OCI-LY3 (cell line): ENCODE results near the gene TSEN54.

Experiments
- H2AFZ ChIP-seq: fragments of 200-600, 300-600 bp; shearing (Covaris generic); 2 replicates; pipeline ENCODE4 v1.6.0; 2014; ENCODE audit warnings: antibody characterized with exemption, low read depth, low read length
- H3K27ac ChIP-seq: fragments of 200-600, 300-600 bp; sonication (generic); 2 replicates; pipeline ENCODE4 v1.5.1; 2014; ENCODE audit warnings: mild to moderate bottlenecking, low read length, moderate library complexity, mixed read lengths
- H3K27me3 ChIP-seq: fragments of 200-600, 300-600 bp; sonication (generic); 2 replicates; pipeline ENCODE4 v1.6.1; 2014; ENCODE audit warnings: low read depth, low read length, mixed read lengths
- H3K36me3 ChIP-seq: fragments of 200-600, 300-600 bp; sonication (generic); replicated peaks from 2 replicates; pipeline ENCODE3; 2014; ENCODE audit warnings: low read depth, low read length, mixed read lengths
- H3K4me1 ChIP-seq: fragments of 300-600, 200-600 bp; sonication (generic); 2 replicates; pipeline ENCODE4 v1.6.1; 2014; ENCODE audit warnings: low read length, mixed read lengths
- H3K4me2 ChIP-seq: fragments of 200-600, 300-600 bp; sonication (generic); 2 replicates; pipeline ENCODE4 v1.6.1; 2014; ENCODE audit warnings: low read length, mixed read lengths
- H3K4me3 ChIP-seq: fragments of 300-600, 200-600 bp; sonication (generic); 2 replicates; pipeline ENCODE4 v1.5.1; 2014; ENCODE audit warnings: antibody characterized with exemption, mild to moderate bottlenecking, low read length, moderate library complexity
- H3K79me2 ChIP-seq: fragments of 300-600, 200-600 bp; shearing (Covaris generic); 2 replicates; pipeline ENCODE4 v1.6.1; 2014; ENCODE audit warnings: mild to moderate bottlenecking, low read length, mixed read lengths
- H3K9ac ChIP-seq: fragments of 300-600, 200-600 bp; shearing (Covaris generic); 2 replicates; pipeline ENCODE4 v1.6.0; 2014; ENCODE audit warnings: mild to moderate bottlenecking, low read length, moderate library complexity
- H3K9me3 ChIP-seq: fragments of 200-600, 300-600 bp; shearing (Covaris generic); 2 replicates; pipeline ENCODE4 v1.6.1; 2014; ENCODE audit warnings: low read length, mixed read lengths; ENCODE audit not compliant: insufficient read depth
- H4K20me1 ChIP-seq: fragments of 200-600, 300-600 bp; sonication (generic); 2 replicates; pipeline ENCODE4 v1.6.1; 2016; ENCODE audit warnings: low read length, mixed read lengths; ENCODE audit not compliant: insufficient read depth
- EZH2phosphoT487 ChIP-seq: fragments of 200-600 bp; shearing (Covaris generic); IDR thresholded peaks from 2 replicates; pipeline ENCODE4 v1.6.1; 2018; ENCODE audit warnings: antibody characterized with exemption, mixed run types, low read depth
- TF ChIP-seq, protein P1 (sequence below): fragments of 200-600, 300-600 bp; sonication (generic); IDR thresholded peaks from 2 replicates; pipeline ENCODE4 v1.5.1; 2014; ENCODE audit warnings: antibody characterized with exemption, low read length, low read depth

Gene TSEN54

DNA sequence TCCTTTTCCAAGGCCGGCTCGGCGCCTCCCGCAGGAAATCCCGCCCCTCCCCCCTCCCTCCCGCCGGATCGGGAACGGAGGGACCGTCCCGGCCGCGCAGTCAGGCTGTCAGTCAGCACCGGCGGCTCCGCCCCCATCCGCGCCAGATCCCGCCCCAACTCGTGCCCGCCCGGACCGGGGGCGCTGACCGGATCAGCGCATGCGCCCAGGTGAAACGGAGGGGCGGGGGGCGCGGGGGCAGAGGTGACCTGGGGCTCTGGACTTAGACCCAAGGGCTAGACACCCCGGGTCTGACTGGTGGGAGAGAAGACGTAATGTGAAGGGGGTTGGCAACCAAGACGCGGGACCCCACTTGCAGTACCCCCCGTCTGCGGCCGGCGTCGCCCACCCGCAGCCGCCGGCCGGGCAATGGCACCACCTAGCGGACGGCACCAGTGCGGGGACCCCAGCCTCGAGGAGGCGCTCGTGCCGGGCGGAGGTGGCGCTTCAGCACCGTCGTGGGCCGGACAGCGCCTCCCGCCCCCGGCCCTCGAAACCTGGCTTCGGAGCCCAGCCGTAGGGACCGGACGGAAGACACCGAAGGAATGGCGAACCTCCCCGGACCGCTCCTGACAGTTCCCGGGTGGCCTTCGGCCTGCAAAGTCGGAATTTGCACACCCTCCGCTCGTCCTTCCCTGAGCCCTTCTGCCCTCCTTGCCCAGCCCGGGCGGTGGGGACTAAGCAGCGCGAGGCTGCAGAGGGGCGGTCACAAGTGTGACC, 653 bp upstream of the TSEN54 start, which contains the start of gene CASKIN2:
Gene CASKIN2 (minus strand): TSS at position 42 of the 759 bp plus-strand sequence. CDS start 1,733 bp downstream, outside the sequence.
- peak within 1 kb of the TSS; percentile 48 for H3K27ac ChIP-seq

DNA sequence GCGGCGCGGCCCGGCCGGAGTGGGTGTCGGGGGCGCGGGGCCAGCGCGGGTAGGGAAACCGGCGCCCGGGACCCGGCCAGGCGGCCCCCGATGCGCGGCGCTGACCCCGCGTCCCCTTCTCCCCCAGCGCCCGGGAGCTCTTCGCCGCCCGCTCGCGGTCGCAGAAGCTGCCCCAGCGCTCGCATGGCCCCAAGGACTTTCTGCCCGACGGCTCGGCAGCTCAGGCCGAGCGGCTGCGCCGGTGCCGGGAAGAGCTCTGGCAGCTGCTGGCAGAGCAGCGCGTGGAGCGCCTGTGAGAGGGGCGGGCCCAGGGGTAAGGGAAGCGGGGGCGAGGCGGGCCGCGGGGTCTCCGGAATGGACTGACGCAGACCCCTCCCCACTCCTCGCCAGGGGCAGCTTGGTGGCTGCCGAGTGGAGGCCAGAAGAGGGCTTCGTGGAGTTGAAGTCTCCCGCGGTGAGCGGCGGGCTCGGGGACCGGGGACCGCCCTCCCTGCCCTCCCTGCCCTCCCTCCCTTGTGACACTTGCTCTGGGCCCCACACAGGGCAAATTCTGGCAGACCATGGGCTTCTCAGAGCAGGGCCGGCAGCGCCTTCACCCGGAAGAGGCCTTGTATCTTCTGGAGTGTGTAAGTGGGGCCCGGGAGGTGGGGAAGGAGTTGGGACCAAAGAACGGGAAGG, 430 bp downstream of the TSEN54 start:
- Histone ChIP-seq H3K36me3 (peaks cover 7% of the 10 kb centered on the region), H3K9ac (peak overlapping the region; percentile 74), H4K20me1 (peaks cover 6% of the 10 kb centered on the region; the same call in 1 of the 2 replicates), H3K9me3 (no peaks in the 10 kb centered on the region), H2AFZ (no peak overlapping the region), H3K27ac (no peak overlapping the region), H3K79me2 (peaks cover 8% of the 10 kb centered on the region), H3K4me1 (peaks cover 25% of the 10 kb centered on the region), H3K27me3 (no peaks in the 10 kb centered on the region), H3K4me2 (peak overlapping the region; percentile 98), H3K4me3 (peak overlapping the region; percentile 89)
- TF ChIP-seq, protein P1, sequence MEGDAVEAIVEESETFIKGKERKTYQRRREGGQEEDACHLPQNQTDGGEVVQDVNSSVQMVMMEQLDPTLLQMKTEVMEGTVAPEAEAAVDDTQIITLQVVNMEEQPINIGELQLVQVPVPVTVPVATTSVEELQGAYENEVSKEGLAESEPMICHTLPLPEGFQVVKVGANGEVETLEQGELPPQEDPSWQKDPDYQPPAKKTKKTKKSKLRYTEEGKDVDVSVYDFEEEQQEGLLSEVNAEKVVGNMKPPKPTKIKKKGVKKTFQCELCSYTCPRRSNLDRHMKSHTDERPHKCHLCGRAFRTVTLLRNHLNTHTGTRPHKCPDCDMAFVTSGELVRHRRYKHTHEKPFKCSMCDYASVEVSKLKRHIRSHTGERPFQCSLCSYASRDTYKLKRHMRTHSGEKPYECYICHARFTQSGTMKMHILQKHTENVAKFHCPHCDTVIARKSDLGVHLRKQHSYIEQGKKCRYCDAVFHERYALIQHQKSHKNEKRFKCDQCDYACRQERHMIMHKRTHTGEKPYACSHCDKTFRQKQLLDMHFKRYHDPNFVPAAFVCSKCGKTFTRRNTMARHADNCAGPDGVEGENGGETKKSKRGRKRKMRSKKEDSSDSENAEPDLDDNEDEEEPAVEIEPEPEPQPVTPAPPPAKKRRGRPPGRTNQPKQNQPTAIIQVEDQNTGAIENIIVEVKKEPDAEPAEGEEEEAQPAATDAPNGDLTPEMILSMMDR = no peak
- no peak for TF ChIP-seq EZH2phosphoT487

More for the DNA sequence above, 653 bp upstream of the TSEN54 start, which contains the start of gene CASKIN2:
- H3K36me3 ChIP-seq = peaks cover 7% of the 10 kb centered on the region
- H3K9ac ChIP-seq = peak within 1 kb of the TSS; percentile 73
- H3K9me3 ChIP-seq = no peaks in the 10 kb centered on the region
- peak within 1 kb of the TSS; percentile 78 for H2AFZ ChIP-seq
- peaks cover 6% of the 10 kb centered on the region; the same call in 1 of the 2 replicates for H4K20me1 ChIP-seq
- H3K27me3 ChIP-seq = no peaks in the 10 kb centered on the region
- H3K4me2 ChIP-seq = peak within 1 kb of the TSS; percentile 90
- peak within 1 kb of the TSS; percentile 89 for H3K4me3 ChIP-seq
- TF ChIP-seq EZH2phosphoT487 = no peak
- TF ChIP-seq, protein P1 = peak; percentile 96
- H3K4me1 ChIP-seq = peaks cover 25% of the 10 kb centered on the region
- H3K79me2 ChIP-seq = peaks cover 8% of the 10 kb centered on the region

DNA sequence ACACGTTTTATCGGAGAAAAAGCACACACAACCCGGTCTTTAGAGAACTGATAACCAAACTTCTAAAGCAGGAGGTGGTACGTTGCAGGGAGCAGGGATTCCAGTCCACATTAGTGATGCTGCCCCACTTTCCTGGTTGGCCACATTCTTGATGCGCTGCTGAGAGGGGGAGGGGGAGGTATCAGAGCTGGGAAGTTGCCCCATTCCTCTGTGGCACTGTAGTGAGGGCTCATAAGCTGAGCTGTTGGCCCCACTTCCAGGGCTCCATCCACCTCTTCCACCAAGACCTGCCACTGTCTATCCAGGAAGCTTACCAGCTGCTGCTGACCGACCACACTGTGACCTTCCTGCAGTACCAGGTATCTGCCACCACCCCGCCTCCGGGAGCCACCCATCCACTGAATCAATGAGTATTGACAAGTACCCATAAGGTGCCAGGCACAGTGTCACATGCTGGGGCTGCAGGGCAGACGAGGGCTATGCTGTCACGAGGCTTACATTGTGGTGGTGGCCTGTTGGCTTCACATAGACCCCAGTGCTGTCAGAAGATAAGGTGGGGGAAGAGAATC, 1.1 kb downstream of the TSEN54 start:
- peaks cover 7% of the 10 kb centered on the region for H3K36me3 ChIP-seq
- H3K4me3 ChIP-seq = peak overlapping the region; percentile 89
- H3K9me3 ChIP-seq = no peaks in the 10 kb centered on the region
- peaks cover 6% of the 10 kb centered on the region; the same call in 1 of the 2 replicates for H4K20me1 ChIP-seq
- peak overlapping the region; percentile 74 for H3K9ac ChIP-seq
- no peaks in the 10 kb centered on the region for H3K27me3 ChIP-seq
- no peak for TF ChIP-seq EZH2phosphoT487
- TF ChIP-seq, protein P1 = no peak
- H3K27ac ChIP-seq = no peak overlapping the region
- H3K79me2 ChIP-seq = peaks cover 8% of the 10 kb centered on the region
- H3K4me2 ChIP-seq = peak overlapping the region; percentile 98
- peaks cover 25% of the 10 kb centered on the region for H3K4me1 ChIP-seq
- no peak overlapping the region for H2AFZ ChIP-seq

DNA sequence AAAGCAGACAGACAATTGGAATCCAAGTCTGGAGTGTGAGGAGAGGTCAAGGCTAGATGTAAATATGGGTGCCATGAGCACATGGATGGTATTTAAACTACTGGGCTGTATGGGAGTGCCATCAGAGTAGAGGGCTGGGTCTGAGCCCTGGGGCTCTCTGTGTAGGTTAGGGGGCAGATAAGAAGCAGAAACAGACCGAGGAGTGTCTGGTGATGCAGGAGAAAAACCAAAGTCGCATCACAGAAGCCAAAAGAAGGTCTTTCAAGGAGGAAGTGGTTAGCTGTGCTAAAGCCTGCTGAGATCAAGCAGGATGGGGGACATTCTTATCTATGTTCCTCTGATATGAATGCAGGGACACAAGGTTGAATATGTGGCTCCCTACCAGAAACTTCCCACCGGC, 1.9 kb downstream of the TSEN54 start:
- peaks cover 7% of the 10 kb centered on the region for H3K36me3 ChIP-seq
- H3K4me3 ChIP-seq = no peak overlapping the region
- H3K4me2 ChIP-seq = peak overlapping the region; percentile 98
- no peak for TF ChIP-seq EZH2phosphoT487
- TF ChIP-seq, protein P1 = no peak
- H3K27me3 ChIP-seq = no peaks in the 10 kb centered on the region
- no peak overlapping the region for H2AFZ ChIP-seq
- no peaks in the 10 kb centered on the region for H3K9me3 ChIP-seq
- peaks cover 25% of the 10 kb centered on the region for H3K4me1 ChIP-seq
- peaks cover 6% of the 10 kb centered on the region; the same call in 1 of the 2 replicates for H4K20me1 ChIP-seq
- H3K27ac ChIP-seq = no peak overlapping the region
- H3K9ac ChIP-seq = no peak overlapping the region
- peaks cover 8% of the 10 kb centered on the region for H3K79me2 ChIP-seq
